Neural crest cell (in vitro differentiated cells): Measurements from ENCODE around the gene OXT. TPM values are rescaled to one million over a fixed set of nuclear protein-coding genes. Genes with fewer than 3 reads are reported as not detected.
"Not testable (repeated sequence)": the region's sequence is repeated elsewhere in the genome, so short reads cannot be mapped to it uniquely, and the experiment has no call there.

Experiments
- DNase-seq: peaks from one replicate; pipeline ENCODE4 v3.0.0; 2021; ENCODE audit warnings: low read depth, mixed read lengths, low spot score
- H3K27ac Mint-ChIP-seq: one replicate; pipeline ENCODE4 v1.8.0; 2021; ENCODE audit warnings: mild to moderate bottlenecking, mixed read lengths; ENCODE audit not compliant: unreplicated experiment
- H3K27me3 Mint-ChIP-seq: 2 replicates; pipeline ENCODE4 v1.8.0; 2021; ENCODE audit warnings: low read depth, mild to moderate bottlenecking, mixed read lengths
- H3K36me3 Mint-ChIP-seq: 2 replicates; pipeline ENCODE4 v1.8.0; 2021; ENCODE audit warnings: low read depth, mild to moderate bottlenecking, mixed read lengths
- H3K4me1 Mint-ChIP-seq: 2 replicates; pipeline ENCODE4 v1.8.0; 2021; ENCODE audit warnings: mixed read lengths
- H3K4me3 Mint-ChIP-seq: one replicate; pipeline ENCODE4 v1.8.0; 2021; ENCODE audit warnings: mild to moderate bottlenecking, mixed read lengths
- H3K9me3 Mint-ChIP-seq: 2 replicates; pipeline ENCODE4 v1.8.0; 2021; ENCODE audit warnings: mixed read lengths
- long read RNA-seq: library from polyadenylated mRNA; unstranded; transcript quantifications from one replicate; pipeline ENCODE4 v2.0.0, GENCODE V29; 2020
- total RNA-seq: library from RNA; stranded (reverse); gene quantifications from 2 replicates; pipeline ENCODE4 v1.2.1, GENCODE V29; 2021
- TF ChIP-seq, protein P1 (sequence below): fragments of 200-600 bp; sonication (generic); conservative IDR thresholded peaks from 2 replicates; pipeline ENCODE4 v1.5.0; 2021; ENCODE audit warnings: antibody characterized with exemption, mild to moderate bottlenecking

Gene OXT
- not detected in 2 replicates for total RNA-seq
- long read RNA-seq: 0 reads

DNA sequence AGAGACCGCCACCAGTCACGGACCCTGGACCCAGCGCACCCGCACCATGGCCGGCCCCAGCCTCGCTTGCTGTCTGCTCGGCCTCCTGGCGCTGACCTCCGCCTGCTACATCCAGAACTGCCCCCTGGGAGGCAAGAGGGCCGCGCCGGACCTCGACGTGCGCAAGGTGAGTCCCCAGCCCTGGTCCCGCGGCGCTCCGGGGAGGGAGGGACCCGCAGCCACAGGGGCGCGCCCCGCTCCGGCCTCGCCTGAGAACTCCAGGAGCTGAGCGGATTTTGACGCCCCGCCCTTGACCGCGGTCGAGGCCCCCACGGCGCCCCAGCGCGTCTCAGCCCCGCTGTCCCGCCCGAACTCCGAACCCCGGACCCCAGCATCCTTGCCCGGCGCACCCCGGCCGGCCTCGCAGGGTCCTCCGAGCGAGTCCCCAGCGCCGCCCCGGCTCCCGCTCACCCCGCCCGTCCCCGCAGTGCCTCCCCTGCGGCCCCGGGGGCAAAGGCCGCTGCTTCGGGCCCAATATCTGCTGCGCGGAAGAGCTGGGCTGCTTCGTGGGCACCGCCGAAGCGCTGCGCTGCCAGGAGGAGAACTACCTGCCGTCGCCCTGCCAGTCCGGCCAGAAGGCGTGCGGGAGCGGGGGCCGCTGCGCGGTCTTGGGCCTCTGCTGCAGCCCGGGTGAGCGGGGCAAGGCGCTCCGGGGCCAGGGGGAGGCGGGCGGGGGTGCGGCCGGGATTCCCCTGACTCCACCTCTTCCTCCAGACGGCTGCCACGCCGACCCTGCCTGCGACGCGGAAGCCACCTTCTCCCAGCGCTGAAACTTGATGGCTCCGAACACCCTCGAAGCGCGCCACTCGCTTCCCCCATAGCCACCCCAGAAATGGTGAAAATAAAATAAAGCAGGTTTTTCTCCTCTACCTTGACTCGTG lies at the start of gene OXT:
TSS of gene OXT (plus strand) at position 11 of the 920 bp plus-strand sequence. CDS start at position 47, 36 bp downstream.
- TF ChIP-seq, protein P1, sequence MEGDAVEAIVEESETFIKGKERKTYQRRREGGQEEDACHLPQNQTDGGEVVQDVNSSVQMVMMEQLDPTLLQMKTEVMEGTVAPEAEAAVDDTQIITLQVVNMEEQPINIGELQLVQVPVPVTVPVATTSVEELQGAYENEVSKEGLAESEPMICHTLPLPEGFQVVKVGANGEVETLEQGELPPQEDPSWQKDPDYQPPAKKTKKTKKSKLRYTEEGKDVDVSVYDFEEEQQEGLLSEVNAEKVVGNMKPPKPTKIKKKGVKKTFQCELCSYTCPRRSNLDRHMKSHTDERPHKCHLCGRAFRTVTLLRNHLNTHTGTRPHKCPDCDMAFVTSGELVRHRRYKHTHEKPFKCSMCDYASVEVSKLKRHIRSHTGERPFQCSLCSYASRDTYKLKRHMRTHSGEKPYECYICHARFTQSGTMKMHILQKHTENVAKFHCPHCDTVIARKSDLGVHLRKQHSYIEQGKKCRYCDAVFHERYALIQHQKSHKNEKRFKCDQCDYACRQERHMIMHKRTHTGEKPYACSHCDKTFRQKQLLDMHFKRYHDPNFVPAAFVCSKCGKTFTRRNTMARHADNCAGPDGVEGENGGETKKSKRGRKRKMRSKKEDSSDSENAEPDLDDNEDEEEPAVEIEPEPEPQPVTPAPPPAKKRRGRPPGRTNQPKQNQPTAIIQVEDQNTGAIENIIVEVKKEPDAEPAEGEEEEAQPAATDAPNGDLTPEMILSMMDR: no peak
- Mint-ChIP-seq H3K27me3 (peaks cover 34% of the 10 kb centered on the region), H3K36me3 (no peaks in the 10 kb centered on the region), H3K4me3 (peak within 1 kb of the TSS; percentile 34), H3K4me1 (peaks cover 5% of the 10 kb centered on the region), H3K27ac (no peak within 1 kb of the TSS), H3K9me3 (no peaks in the 10 kb centered on the region)
- no peak for DNase-seq

DNA sequence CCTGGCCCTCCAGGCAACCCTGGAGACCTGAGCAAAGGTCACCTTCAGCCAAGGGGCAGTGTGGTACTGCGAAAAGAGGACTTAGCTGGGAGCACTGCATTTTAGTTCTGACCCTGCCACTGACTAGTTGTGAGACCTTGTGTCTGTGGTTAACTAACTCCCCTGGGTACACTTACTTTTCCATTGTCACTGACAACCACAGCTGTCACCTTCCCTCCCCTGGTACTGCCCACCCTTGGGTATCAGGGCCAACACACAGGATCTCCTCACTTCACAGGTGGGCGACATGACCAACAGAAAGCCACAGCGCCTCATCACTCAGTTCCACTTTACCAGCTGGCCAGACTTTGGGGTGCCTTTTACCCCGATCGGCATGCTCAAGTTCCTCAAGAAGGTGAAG lies 49.6 kb upstream of the OXT start:
- TF ChIP-seq, protein P1: no peak
- no peak for DNase-seq
- H3K4me1 Mint-ChIP-seq: no peaks in the 10 kb centered on the region
- H3K4me3 Mint-ChIP-seq: no peak overlapping the region
- peaks cover 43% of the 10 kb centered on the region for H3K36me3 Mint-ChIP-seq
- peak overlapping the region; percentile 71 for H3K27ac Mint-ChIP-seq
- no peaks in the 10 kb centered on the region for H3K27me3 Mint-ChIP-seq
- peaks cover 4% of the 10 kb centered on the region for H3K9me3 Mint-ChIP-seq

DNA sequence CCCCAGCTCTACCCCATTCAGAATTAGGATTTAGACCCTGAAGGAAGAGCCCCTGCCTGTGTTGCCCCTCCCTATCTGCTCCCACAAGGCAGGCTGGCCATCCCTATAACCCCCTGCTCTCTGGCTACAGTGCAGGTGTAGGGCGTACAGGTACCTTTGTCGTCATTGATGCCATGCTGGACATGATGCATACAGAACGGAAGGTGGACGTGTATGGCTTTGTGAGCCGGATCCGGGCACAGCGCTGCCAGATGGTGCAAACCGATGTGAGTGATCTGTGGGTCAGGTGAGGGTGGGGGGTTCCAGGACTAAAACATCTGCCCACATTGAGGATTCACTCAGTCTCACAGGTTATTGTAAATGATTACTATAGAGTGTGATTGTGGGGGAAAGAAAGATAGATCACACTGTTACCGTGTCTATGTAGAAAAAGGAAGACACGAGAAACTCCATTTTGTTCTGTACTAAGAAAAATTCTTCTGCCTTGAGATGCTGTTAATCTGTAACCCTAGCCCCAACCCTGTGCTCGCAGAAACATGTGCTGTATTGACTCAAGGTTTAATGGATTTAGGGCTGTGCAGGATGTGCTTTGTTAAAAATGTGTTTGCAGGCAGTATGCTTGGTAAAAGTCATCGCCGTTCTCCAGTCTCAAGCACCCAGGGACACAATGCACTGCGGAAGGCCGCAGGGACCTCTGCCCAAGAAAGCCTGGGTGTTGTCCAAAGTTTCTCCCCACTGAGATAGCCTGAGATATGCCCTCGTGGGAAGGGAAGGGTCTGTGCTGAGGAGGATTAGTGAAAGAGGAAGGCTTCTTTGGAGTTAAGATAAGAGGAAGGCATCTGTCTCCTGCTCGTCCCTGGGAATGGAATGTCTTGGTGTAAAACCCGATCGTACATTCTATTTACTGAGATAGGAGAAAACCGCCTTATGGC lies 48.6 kb upstream of the OXT start:
- not testable (repeated sequence) for H3K4me1 Mint-ChIP-seq, H3K9me3 Mint-ChIP-seq, H3K27ac Mint-ChIP-seq, H3K4me3 Mint-ChIP-seq, DNase-seq, H3K27me3 Mint-ChIP-seq
- peaks cover 40% of the 10 kb centered on the region for H3K36me3 Mint-ChIP-seq

DNA sequence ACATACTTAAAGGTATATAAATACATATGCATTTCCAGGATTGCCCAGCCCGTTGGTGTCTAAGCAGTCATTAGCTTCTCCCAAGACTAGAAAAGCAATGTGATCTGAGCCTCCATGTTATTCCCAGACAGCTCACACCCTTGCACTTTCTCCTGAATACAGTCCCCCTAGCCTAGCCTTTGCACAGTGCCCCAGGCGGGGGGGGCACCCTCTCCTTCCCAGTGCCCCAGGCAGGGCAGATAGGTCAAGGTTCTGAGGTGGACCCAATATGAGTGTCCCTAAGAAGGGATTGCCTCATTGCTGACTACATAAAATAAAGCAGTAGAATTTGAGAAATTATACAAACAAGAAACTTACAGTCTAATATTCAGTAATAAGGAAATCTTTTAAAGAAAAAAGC lies 43.4 kb upstream of the OXT start:
- H3K4me3 Mint-ChIP-seq: no peak overlapping the region
- no peak overlapping the region for H3K27ac Mint-ChIP-seq
- H3K36me3 Mint-ChIP-seq: peaks cover 29% of the 10 kb centered on the region
- H3K9me3 Mint-ChIP-seq: no peaks in the 10 kb centered on the region
- TF ChIP-seq, protein P1: no peak
- no peak for DNase-seq
- H3K4me1 Mint-ChIP-seq: no peaks in the 10 kb centered on the region
- H3K27me3 Mint-ChIP-seq: no peaks in the 10 kb centered on the region

DNA sequence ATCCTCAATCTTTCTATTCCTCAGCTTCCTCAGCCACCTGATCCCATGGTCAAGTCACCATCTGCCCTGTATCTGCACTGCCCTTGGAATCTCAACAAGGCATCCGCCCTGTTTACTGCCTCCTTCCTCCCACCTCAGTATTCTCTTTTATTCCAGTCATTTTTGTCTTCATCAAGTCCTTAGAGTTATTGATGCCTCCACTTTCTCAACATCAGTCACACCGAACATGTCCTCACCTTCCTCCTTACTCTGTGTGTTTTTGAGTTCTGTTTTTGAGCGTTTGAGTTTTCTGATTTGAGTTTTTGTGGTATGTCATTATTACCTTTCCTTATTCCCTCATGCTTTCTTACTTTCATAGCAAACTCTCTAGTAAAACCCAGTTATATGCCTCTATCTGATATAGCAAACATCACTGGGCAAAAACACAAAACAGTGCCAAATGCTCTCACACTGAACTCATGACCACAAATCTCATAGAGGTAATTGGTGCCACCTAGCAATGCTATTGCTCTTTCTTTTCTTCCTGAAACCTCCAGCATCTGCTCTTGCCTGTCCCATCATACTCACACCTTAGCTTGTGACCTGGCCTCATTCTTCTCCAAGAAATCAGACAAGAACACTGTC lies 39.8 kb upstream of the OXT start:
- no peaks in the 10 kb centered on the region for H3K9me3 Mint-ChIP-seq
- H3K27ac Mint-ChIP-seq: no peak overlapping the region
- H3K4me3 Mint-ChIP-seq: no peak overlapping the region
- no peaks in the 10 kb centered on the region for H3K27me3 Mint-ChIP-seq
- no peaks in the 10 kb centered on the region for H3K4me1 Mint-ChIP-seq
- peaks cover 26% of the 10 kb centered on the region for H3K36me3 Mint-ChIP-seq
- TF ChIP-seq, protein P1: no peak
- no peak for DNase-seq
